Left renal pelvis (tissue), 4 donors: ENCODE results near the gene IFNA14. TPM values are rescaled to one million over a fixed set of nuclear protein-coding genes. Genes with fewer than 3 reads are reported as not detected.
"Not testable (repeated sequence)": the region's sequence is repeated elsewhere in the genome, so short reads cannot be mapped to it uniquely, and the experiment has no call there.

Experiments
- DNase-seq, 4 donors: peaks; one replicate each; pipeline ENCODE4 v3.0.0-alpha.2; 2013; ENCODE audit warnings: low read depth in 4 of 4, low spot score in 3 of 4
- polyA plus RNA-seq, 4 donors: library from polyadenylated mRNA; unstranded; fragments of 120-200 nt; gene quantifications; one replicate each; pipeline ENCODE4 v1.2.1, GENCODE V29; 2013; ENCODE audit not compliant: insufficient read length in 4 of 4

The IFNA14 gene
- not detected for polyA plus RNA-seq

DNA sequence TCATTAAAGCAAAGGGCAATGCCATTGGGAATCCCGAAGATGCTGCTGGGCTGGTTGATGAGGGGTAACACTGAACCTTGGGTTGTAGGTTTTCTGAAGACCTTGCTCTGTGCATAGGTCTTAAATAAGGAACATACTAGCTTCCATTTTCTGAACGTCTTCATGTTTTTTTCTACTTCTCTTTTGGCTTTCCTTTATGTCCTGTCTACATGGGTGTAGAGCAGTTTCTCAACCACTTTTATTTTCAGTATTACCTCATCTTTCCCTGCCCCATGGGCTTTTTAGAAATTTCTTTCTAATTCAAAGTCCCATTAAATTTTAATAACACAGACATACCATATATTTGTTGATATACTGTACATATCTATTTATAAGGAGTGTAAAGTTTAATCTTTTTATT is at the start of gene IFNA14:
TSS of gene IFNA14 (minus strand) at position 95 of the 400 bp plus-strand sequence. CDS start at position 25, 70 bp downstream.
- no peak for DNase-seq

GRCh38 chr9:21287280-21287679 is 47.5 kb upstream of the IFNA14 start:
- DNase-seq, result no peak

- DNase-seq, result no peak
Observed at GRCh38 chr9:21286659-21287058, 46.9 kb upstream of the IFNA14 start.

DNA sequence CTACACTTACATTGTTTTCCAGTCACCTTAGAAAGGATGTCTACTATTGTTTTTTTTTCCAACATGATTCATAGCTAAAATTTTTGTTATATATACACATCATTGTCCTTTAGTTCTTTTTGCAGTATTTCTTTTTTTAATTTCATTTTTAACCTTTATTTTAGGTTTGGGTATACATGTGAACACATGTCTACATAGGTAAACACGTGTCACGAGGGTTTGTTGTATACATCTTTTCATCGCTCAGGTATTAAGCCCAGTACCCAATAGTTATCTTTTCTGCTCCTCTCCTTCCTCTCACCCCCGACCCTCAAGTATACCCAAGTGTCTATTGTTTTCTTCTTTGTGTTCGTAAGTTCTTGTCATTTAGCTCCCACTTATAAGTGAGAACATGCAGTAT is 46.3 kb upstream of the IFNA14 start:
- no peak for DNase-seq

- no peak for DNase-seq
Observed at GRCh38 chr9:21281275-21281674, 41.5 kb upstream of the IFNA14 start.

DNA sequence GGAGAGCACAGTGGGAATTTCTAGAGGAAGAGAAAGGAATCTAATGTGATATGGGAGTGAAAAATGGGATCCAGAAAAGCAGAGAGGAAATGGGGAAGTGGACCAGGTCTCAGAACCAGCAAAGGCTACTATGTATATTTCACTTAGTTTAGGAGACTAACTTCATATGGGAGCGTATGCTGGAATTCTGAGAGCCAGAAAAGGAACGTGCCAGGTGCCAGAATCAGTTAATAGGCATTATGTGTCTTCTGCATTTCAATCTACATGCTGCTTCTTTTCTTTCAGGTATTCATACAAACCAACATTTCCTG is 28.5 kb upstream of the IFNA14 start:
- DNase-seq, result no peak

DNA sequence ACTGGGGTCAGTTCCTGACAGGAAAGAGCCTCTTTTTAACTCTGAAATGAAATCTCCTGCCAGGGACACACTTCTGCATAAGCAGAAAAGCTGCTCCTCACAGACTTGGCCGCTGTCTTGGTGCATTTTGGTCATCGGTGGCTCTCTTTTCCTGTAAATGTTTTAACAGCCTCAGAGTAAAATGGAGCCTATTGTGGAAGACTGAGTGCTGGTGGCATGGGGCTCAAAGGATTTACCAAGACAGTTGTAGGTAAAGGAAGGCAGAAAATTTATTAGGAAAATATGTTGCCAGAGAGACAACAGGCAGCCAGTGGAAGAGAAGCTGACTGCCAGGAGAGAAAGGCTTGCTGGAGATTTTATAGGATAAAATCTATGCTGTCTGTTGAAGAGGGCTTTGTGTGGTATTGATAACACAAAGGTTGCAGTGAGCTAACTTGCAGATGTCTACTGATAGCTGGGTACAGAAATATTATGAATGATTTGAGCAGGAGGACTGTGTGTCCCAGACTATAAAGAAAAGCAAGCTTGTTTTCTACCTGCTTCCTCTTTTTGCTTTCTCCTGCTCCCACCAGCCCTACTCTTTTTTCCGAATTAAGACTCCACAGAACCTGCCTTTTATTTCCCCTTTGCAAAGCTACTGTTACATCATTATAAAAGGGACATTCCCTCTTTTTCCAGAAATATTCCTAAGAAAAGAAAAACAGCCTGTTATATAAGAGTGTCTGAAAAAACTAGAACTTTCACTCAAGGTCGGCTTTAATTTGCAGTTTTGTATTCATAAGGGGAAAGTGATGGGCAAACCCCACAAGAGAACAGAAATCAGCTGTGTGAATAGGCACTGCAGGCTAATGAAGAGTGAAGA is 27.9 kb upstream of the IFNA14 start:
- no peak for DNase-seq

- no peak for DNase-seq
Observed at GRCh38 chr9:21266733-21267484, 27.1 kb upstream of the IFNA14 start.

GRCh38 chr9:21265421-21266189 is 25.8 kb upstream of the IFNA14 start:
- no peak for DNase-seq

GRCh38 chr9:21255538-21256212 is 15.9 kb upstream of the IFNA14 start:
- no peak for DNase-seq

GRCh38 chr9:21252721-21253547 is 13.1 kb upstream of the IFNA14 start:
- DNase-seq, result no peak

- DNase-seq, result no peak
Observed at GRCh38 chr9:21251638-21252037, 11.8 kb upstream of the IFNA14 start.

- no peak for DNase-seq
Observed at GRCh38 chr9:21251190-21251589, 11.4 kb upstream of the IFNA14 start.

DNA sequence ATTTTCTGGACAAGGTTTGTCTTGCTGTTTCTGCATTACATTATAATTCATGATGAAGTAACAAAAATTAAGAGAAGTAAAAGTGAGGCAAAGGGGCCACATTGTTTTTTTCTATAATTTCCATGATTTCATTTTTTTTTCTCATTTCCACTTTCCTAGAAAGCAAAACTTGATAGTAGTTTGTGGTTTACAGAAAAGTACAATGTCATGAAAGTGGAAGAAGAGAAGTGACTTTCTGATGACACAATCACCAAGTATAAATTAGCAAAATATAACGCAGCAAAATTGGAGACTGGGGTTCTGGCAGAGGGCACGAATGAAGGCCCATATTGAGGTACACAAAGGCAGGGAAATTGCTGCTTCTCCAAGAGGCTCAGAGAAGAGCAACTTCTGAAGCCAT is 5.0 kb upstream of the IFNA14 start:
- no peak for DNase-seq

DNA sequence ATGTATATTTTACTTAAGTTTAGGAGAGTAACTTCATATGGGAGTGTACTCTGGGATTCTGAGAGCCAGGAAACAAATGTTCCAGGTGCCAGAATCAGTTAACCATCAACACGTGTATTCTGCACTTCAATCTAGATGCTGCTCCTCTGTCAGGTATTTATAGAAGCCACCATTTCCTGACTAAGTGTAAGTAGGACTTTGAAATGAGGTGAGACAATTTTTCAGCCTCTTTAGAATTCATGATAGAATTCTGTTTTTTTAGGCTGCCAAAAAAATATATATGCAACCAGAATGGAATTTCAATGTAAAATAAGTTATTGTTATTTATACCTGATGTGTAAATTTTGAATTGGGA is 3.5 kb downstream of the IFNA14 start:
- DNase-seq, result not testable (repeated sequence)

GRCh38 chr9:21235468-21236359 is 4.1 kb downstream of the IFNA14 start:
- not testable (repeated sequence) for DNase-seq

DNA sequence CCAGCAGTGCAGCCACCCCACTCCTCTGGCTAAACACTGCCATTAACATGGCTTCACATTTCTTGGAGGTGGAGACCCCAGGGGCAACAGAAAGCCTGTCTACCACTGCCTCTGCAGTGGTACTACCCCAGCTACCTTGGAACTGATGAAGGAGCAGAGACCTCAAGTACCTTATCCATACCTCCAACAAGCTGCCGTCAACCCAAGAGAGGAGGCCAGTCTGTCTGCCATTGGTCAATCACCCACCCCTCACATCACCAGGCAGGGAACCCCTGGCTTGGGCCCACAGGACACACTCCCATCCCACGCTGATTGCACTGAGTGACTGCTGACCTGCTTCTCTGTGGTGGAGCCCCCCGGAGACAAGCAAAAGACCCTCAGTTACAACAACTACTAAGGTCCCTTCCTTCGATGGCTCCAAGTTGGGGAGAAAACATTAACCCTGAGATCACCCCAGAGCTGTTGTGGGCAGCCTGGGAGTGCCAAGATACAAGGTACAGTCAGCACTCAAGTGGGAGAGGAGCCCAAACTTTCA is 5.6 kb downstream of the IFNA14 start:
- no peak for DNase-seq

GRCh38 chr9:21233258-21233657 is 6.5 kb downstream of the IFNA14 start:
- DNase-seq, result no peak

GRCh38 chr9:21228122-21228521 is 11.7 kb downstream of the IFNA14 start, which contains the start of gene IFNA17:
IFNA17 (minus strand) TSS chr9:21228222; CDS start chr9:21228173, 49 bp downstream.
- DNase-seq, result no peak
